ENCODE data around the gene CNGB1.
"Not testable (repeated sequence)": the region's sequence is repeated elsewhere in the genome, so short reads cannot be mapped to it uniquely, and the experiment has no call there.

Gene CNGB1

DNA sequence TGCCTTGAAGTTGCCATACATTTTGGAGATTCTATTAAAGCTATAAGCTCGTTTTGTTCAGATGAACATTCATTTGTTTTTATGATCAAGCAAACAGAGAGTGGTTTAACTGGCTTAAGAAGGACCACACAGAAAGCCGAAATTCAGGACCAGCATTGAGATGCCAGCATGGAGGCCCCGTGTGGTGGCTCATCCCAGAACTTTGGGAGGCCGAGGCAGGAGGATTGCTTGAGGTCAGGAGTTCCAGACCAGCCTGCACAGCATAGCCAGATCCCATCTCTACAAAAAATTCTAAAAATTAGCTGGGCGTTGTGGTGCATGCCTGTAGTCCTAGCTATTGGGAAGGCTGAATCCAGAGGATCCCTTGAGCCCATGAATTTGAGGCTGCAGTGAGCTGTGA is 122.7 kb downstream of the CNGB1 start:
- no peaks in the 10 kb centered on the region for H3K36me3 ChIP-seq (ENCODE audit: insufficient read depth, low read length)
- H2AFZ ChIP-seq (ENCODE audit: low read depth, low read length): no peak overlapping the region
- peaks cover 6% of the 10 kb centered on the region for H3K27me3 ChIP-seq (ENCODE audit: insufficient read depth, low read length, poor library complexity)
- H3K27ac ChIP-seq (ENCODE audit: low read length): no peak overlapping the region
- no peak overlapping the region for H3K4me2 ChIP-seq (ENCODE audit: insufficient read depth, low read length)
- no peaks in the 10 kb centered on the region for H4K20me1 ChIP-seq (ENCODE audit: insufficient read depth, low read length)
- no peak for TF ChIP-seq EZH2 (IDR thresholded peaks at IDR 0.05; ENCODE audit: borderline replicate concordance, low read depth, low read length, severe bottlenecking)
- TF ChIP-seq, protein P1, sequence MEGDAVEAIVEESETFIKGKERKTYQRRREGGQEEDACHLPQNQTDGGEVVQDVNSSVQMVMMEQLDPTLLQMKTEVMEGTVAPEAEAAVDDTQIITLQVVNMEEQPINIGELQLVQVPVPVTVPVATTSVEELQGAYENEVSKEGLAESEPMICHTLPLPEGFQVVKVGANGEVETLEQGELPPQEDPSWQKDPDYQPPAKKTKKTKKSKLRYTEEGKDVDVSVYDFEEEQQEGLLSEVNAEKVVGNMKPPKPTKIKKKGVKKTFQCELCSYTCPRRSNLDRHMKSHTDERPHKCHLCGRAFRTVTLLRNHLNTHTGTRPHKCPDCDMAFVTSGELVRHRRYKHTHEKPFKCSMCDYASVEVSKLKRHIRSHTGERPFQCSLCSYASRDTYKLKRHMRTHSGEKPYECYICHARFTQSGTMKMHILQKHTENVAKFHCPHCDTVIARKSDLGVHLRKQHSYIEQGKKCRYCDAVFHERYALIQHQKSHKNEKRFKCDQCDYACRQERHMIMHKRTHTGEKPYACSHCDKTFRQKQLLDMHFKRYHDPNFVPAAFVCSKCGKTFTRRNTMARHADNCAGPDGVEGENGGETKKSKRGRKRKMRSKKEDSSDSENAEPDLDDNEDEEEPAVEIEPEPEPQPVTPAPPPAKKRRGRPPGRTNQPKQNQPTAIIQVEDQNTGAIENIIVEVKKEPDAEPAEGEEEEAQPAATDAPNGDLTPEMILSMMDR (IDR thresholded peaks at IDR 0.05; ENCODE audit: borderline replicate concordance, extremely low read depth, low read length, poor library complexity, severe bottlenecking): no peak
- H3K9ac ChIP-seq (ENCODE audit: low read depth, low read length): no peak overlapping the region
- H3K9me3 ChIP-seq (ENCODE audit: insufficient read depth, low read length, severe bottlenecking): no peaks in the 10 kb centered on the region
- ATAC-seq (ENCODE audit: insufficient read depth, low read depth): no peak
- H3K4me3 ChIP-seq (ENCODE audit: low read depth in 1 of 2, low read length in 2 of 2): no peak overlapping the region
- no peaks in the 10 kb centered on the region for H3K79me2 ChIP-seq (ENCODE audit: insufficient read depth, low read length)
- no peaks in the 10 kb centered on the region for H3K4me1 ChIP-seq (ENCODE audit: insufficient read depth, low read length)
- DNase-seq: no peak

DNA sequence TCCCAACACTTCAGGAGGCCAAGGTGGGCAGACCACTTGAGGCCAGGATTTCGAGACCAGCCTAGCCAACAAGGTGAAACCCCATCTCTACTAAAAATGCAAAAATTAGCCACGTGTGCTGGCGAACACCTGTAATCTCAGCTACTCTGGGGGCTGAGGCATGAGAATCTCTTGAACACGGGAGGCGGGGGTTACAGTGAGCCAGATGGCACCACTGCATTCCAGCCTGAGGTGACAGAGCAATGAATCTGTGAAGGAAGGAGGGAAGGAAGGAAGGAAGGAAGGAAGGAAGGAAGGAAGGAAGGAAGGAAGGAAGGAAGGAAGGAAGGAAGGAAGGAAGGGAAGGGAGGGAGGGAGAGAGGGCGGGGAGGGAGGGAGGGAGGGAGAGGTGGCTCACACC is 124.0 kb downstream of the CNGB1 start:
- H3K27me3 ChIP-seq (ENCODE audit: insufficient read depth, low read length, poor library complexity); H3K4me3 ChIP-seq (ENCODE audit: low read depth in 1 of 2, low read length in 2 of 2); H3K9ac ChIP-seq (ENCODE audit: low read depth, low read length); H4K20me1 ChIP-seq (ENCODE audit: insufficient read depth, low read length); H3K4me2 ChIP-seq (ENCODE audit: insufficient read depth, low read length); H3K4me1 ChIP-seq (ENCODE audit: insufficient read depth, low read length); DNase-seq; H2AFZ ChIP-seq (ENCODE audit: low read depth, low read length); H3K36me3 ChIP-seq (ENCODE audit: insufficient read depth, low read length); ATAC-seq (ENCODE audit: insufficient read depth, low read depth); H3K9me3 ChIP-seq (ENCODE audit: insufficient read depth, low read length, severe bottlenecking); H3K79me2 ChIP-seq (ENCODE audit: insufficient read depth, low read length); H3K27ac ChIP-seq (ENCODE audit: low read length): not testable (repeated sequence)

DNA sequence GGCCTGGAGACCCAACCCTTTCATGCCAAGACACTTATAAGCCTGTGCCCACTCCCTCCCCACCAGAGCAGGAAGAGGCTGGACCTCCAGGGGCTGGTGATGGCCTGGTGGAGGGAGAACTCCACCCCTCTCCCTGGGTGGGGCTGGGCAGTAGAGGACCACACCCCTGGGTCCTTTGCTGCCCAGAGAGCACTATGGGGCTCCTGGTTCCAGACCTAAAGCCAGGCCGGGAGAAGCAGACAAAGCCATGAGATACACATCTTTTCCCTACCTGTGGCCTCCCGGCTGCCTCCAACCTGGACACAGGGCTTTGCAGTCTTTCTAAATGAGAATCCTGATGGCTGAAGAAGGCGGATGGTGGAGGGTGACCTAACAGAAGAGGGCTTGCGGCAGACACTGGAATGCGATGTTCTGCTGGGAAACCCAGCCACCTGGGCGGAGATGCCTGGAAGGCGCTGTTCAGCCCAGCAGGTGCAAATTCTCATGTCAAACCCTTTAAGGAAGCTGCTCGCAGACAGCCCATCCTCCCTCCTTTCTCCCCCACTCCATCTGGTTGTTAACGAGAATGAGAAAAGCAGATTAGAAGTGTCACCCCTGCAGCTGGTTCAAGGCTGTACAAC is 124.7 kb downstream of the CNGB1 start:
- Histone ChIP-seq H3K9ac (ENCODE audit: low read depth, low read length) (no peak overlapping the region), H3K4me2 (ENCODE audit: insufficient read depth, low read length) (no peak overlapping the region), H3K4me1 (ENCODE audit: insufficient read depth, low read length) (no peaks in the 10 kb centered on the region), H3K36me3 (ENCODE audit: insufficient read depth, low read length) (no peaks in the 10 kb centered on the region), H4K20me1 (ENCODE audit: insufficient read depth, low read length) (no peaks in the 10 kb centered on the region), H3K27me3 (ENCODE audit: insufficient read depth, low read length, poor library complexity) (peaks cover 6% of the 10 kb centered on the region), H3K4me3 (ENCODE audit: low read depth in 1 of 2, low read length in 2 of 2) (no peak overlapping the region), H3K79me2 (ENCODE audit: insufficient read depth, low read length) (no peaks in the 10 kb centered on the region), H3K27ac (ENCODE audit: low read length) (no peak overlapping the region), H2AFZ (ENCODE audit: low read depth, low read length) (no peak overlapping the region), H3K9me3 (ENCODE audit: insufficient read depth, low read length, severe bottlenecking) (no peaks in the 10 kb centered on the region)
- TF ChIP-seq EZH2 (IDR thresholded peaks at IDR 0.05; ENCODE audit: borderline replicate concordance, low read depth, low read length, severe bottlenecking): no peak
- TF ChIP-seq, protein P1 (IDR thresholded peaks at IDR 0.05; ENCODE audit: borderline replicate concordance, extremely low read depth, low read length, poor library complexity, severe bottlenecking): no peak
- no peak for DNase-seq
- no peak for ATAC-seq (ENCODE audit: insufficient read depth, low read depth)

DNA sequence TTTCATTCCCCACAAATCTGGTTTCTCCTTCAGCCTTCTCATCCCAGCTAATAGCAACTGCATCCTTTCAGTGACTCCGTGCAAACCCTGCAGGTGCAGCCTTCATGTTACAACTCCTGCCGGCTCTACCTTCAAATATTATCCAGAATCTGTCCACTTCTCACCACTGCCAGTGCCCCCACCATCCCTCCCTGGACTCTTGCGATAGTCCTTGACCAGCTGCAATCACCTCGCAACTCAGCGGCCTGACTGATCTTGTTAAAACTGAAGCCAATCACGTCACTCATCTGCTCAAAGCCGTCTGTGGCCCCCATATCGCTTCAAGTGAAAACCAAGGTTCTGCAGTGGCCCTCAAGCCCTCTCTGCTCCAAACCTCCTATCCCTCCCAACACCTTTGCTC is 125.8 kb downstream of the CNGB1 start:
- Histone ChIP-seq H3K27me3 (ENCODE audit: insufficient read depth, low read length, poor library complexity) (peaks cover 6% of the 10 kb centered on the region), H3K27ac (ENCODE audit: low read length) (no peak overlapping the region), H3K36me3 (ENCODE audit: insufficient read depth, low read length) (no peaks in the 10 kb centered on the region), H4K20me1 (ENCODE audit: insufficient read depth, low read length) (no peaks in the 10 kb centered on the region), H3K9me3 (ENCODE audit: insufficient read depth, low read length, severe bottlenecking) (no peaks in the 10 kb centered on the region), H3K4me3 (ENCODE audit: low read depth in 1 of 2, low read length in 2 of 2) (no peak overlapping the region), H3K4me2 (ENCODE audit: insufficient read depth, low read length) (no peak overlapping the region), H3K4me1 (ENCODE audit: insufficient read depth, low read length) (no peaks in the 10 kb centered on the region), H2AFZ (ENCODE audit: low read depth, low read length) (no peak overlapping the region), H3K79me2 (ENCODE audit: insufficient read depth, low read length) (no peaks in the 10 kb centered on the region), H3K9ac (ENCODE audit: low read depth, low read length) (no peak overlapping the region)
- no peak for TF ChIP-seq EZH2 (IDR thresholded peaks at IDR 0.05; ENCODE audit: borderline replicate concordance, low read depth, low read length, severe bottlenecking)
- TF ChIP-seq, protein P1 (IDR thresholded peaks at IDR 0.05; ENCODE audit: borderline replicate concordance, extremely low read depth, low read length, poor library complexity, severe bottlenecking): no peak
- DNase-seq (no peak), ATAC-seq (ENCODE audit: insufficient read depth, low read depth) (no peak)

Data from DND-41 (cell line).